Loucy (cell line): ENCODE results near the gene TAS2R31.

Experiments
- H2AFZ ChIP-seq: fragments of 200-600 bp; sonication (generic); 2 replicates; pipeline ENCODE4 v1.6.0; 2016; ENCODE audit warnings: antibody characterized with exemption, mild to moderate bottlenecking, low read length, moderate library complexity
- H3F3A ChIP-seq: fragments of 200-600 bp; 2 replicates; pipeline ENCODE4 v1.6.0; 2016; ENCODE audit warnings: antibody characterized with exemption, low read depth, mild to moderate bottlenecking
- H3K27me3 ChIP-seq: fragments of 200-600 bp; sonication (generic); 2 replicates; pipeline ENCODE4 v1.6.1; 2014; ENCODE audit warnings: low read length, mild to moderate bottlenecking; ENCODE audit not compliant: insufficient read depth, poor library complexity, severe bottlenecking
- H3K36me3 ChIP-seq: fragments of 200-600 bp; sonication (generic); 2 replicates; pipeline ENCODE4 v1.6.1; 2016; ENCODE audit warnings: low read length; ENCODE audit not compliant: insufficient read depth
- H3K4me1 ChIP-seq: fragments of 200-600 bp; sonication (generic); 2 replicates; pipeline ENCODE4 v1.5.1; 2014; ENCODE audit warnings: low read length, mild to moderate bottlenecking; ENCODE audit not compliant: insufficient read depth, poor library complexity, severe bottlenecking
- H3K4me2 ChIP-seq: fragments of 200-600 bp; sonication (generic); 2 replicates; pipeline ENCODE4 v1.6.0; 2014; ENCODE audit warnings: antibody characterized with exemption, low read length, low read depth, mild to moderate bottlenecking; ENCODE audit not compliant: poor library complexity, severe bottlenecking
- H3K4me3 ChIP-seq: fragments of 200-600 bp; sonication (generic); 2 replicates; pipeline ENCODE4 v1.5.1; 2014; ENCODE audit warnings: low read length, mild to moderate bottlenecking, mixed read lengths; ENCODE audit not compliant: poor library complexity, severe bottlenecking
- H3K79me2 ChIP-seq: fragments of 200-600 bp; sonication (generic); 2 replicates; pipeline ENCODE4 v1.6.1; 2014; ENCODE audit warnings: low read length; ENCODE audit not compliant: insufficient read depth
- H3K9ac ChIP-seq: fragments of 200-600 bp; sonication (generic); 2 replicates; pipeline ENCODE4 v1.6.0; 2014; ENCODE audit warnings: mild to moderate bottlenecking, low read depth, low read length, moderate library complexity; ENCODE audit not compliant: poor library complexity, severe bottlenecking
- H3K9me2 ChIP-seq: fragments of 200-600 bp; sonication (generic); replicated peaks from 2 replicates; pipeline ENCODE4 v1.6.1; 2016; ENCODE audit warnings: low read depth, low read length, mixed read lengths
- H3K9me3 ChIP-seq: fragments of 200-600 bp; sonication (generic); 2 replicates; pipeline ENCODE4 v1.6.1; 2014; ENCODE audit warnings: mild to moderate bottlenecking, antibody characterized with exemption, low read length, low read depth; ENCODE audit not compliant: insufficient read depth
- H4K20me1 ChIP-seq: fragments of 200-600 bp; sonication (generic); 2 replicates; pipeline ENCODE4 v1.6.0; 2014; ENCODE audit warnings: antibody characterized with exemption, low read length, mild to moderate bottlenecking; ENCODE audit not compliant: insufficient read depth, poor library complexity, severe bottlenecking
- EZH2phosphoT487 ChIP-seq: fragments of 200-600 bp; IDR thresholded peaks from 2 replicates; pipeline ENCODE4 v1.6.1; 2018; ENCODE audit warnings: antibody characterized with exemption, mild to moderate bottlenecking, moderate library complexity, borderline replicate concordance
- TF ChIP-seq, protein P1 (sequence below): fragments of 200-600 bp; sonication (generic); conservative IDR thresholded peaks from 2 replicates; pipeline ENCODE4 v1.5.1; 2014; ENCODE audit warnings: mild to moderate bottlenecking, antibody characterized with exemption, low read length

Gene TAS2R31

DNA sequence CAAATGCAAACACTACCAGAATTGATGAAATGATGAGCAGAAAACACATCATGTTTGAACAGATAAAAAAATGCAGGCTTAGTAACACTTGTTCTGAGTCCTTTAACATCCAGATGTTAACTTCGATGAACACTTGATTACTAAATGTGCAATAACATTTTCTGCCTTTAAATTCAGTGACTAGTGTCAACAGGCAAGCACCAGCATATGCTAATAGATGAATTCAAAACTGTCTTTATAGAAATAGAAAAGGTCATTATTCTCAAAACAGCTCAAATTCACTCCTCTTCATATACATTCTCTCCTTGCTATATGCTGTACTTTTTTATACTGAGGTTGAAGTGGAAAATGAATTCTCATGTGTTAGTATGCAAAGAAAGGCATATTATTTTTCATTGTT, 8.7 kb downstream of the TAS2R31 start, which contains the start of gene TAS2R19:
TSS of gene TAS2R19 (minus strand) at position 101 of the 400 bp plus-strand sequence. CDS start at position 52, 49 bp downstream.
- no peak within 1 kb of the TSS for H3K4me2 ChIP-seq
- no peaks in the 10 kb centered on the region for H3K36me3 ChIP-seq
- no peaks in the 10 kb centered on the region for H3K79me2 ChIP-seq
- TF ChIP-seq, protein P1, sequence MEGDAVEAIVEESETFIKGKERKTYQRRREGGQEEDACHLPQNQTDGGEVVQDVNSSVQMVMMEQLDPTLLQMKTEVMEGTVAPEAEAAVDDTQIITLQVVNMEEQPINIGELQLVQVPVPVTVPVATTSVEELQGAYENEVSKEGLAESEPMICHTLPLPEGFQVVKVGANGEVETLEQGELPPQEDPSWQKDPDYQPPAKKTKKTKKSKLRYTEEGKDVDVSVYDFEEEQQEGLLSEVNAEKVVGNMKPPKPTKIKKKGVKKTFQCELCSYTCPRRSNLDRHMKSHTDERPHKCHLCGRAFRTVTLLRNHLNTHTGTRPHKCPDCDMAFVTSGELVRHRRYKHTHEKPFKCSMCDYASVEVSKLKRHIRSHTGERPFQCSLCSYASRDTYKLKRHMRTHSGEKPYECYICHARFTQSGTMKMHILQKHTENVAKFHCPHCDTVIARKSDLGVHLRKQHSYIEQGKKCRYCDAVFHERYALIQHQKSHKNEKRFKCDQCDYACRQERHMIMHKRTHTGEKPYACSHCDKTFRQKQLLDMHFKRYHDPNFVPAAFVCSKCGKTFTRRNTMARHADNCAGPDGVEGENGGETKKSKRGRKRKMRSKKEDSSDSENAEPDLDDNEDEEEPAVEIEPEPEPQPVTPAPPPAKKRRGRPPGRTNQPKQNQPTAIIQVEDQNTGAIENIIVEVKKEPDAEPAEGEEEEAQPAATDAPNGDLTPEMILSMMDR, result no peak
- TF ChIP-seq EZH2phosphoT487, result no peak
- no peaks in the 10 kb centered on the region for H3K4me1 ChIP-seq
- H3K9me3 ChIP-seq, result no peaks in the 10 kb centered on the region; the same call in 1 of the 2 replicates
- H3K9ac ChIP-seq, result no peak within 1 kb of the TSS
- H4K20me1 ChIP-seq, result no peaks in the 10 kb centered on the region
- H3K4me3 ChIP-seq, result no peak within 1 kb of the TSS
- H3K27me3 ChIP-seq, result no peaks in the 10 kb centered on the region
- H2AFZ ChIP-seq, result no peak within 1 kb of the TSS
- no peaks in the 10 kb centered on the region for H3K9me2 ChIP-seq
- no peaks in the 10 kb centered on the region for H3F3A ChIP-seq

DNA sequence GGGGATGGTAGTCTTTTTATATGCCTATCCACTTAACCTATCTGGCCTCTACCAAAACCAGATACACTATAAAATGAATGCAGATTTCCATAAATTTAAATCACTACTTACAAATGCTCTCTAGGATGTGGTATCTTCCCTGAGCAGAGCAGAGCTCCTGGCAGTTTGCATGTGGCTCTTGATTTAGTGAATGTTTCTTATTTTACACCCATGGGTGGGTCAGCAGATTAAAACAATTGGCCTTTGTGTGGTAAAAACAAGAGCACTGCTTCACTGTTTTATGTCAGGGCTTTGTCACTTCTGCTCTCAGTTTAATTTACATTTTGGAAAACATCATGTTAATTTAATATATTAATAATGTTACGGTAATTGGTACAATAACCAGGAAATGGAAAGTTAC, 14.3 kb downstream of the TAS2R31 start:
- H3K9me3 ChIP-seq, result no peaks in the 10 kb centered on the region
- H3K4me3 ChIP-seq, result no peak overlapping the region
- H3K79me2 ChIP-seq, result no peaks in the 10 kb centered on the region
- no peaks in the 10 kb centered on the region for H3K27me3 ChIP-seq
- no peaks in the 10 kb centered on the region for H3K9me2 ChIP-seq
- no peaks in the 10 kb centered on the region for H3K4me1 ChIP-seq
- no peaks in the 10 kb centered on the region for H4K20me1 ChIP-seq
- H3K4me2 ChIP-seq, result no peak overlapping the region
- no peak for TF ChIP-seq EZH2phosphoT487
- TF ChIP-seq, protein P1, result no peak
- H3K36me3 ChIP-seq, result no peaks in the 10 kb centered on the region
- no peak overlapping the region for H3K9ac ChIP-seq
- H3F3A ChIP-seq, result no peaks in the 10 kb centered on the region
- no peak overlapping the region for H2AFZ ChIP-seq

DNA sequence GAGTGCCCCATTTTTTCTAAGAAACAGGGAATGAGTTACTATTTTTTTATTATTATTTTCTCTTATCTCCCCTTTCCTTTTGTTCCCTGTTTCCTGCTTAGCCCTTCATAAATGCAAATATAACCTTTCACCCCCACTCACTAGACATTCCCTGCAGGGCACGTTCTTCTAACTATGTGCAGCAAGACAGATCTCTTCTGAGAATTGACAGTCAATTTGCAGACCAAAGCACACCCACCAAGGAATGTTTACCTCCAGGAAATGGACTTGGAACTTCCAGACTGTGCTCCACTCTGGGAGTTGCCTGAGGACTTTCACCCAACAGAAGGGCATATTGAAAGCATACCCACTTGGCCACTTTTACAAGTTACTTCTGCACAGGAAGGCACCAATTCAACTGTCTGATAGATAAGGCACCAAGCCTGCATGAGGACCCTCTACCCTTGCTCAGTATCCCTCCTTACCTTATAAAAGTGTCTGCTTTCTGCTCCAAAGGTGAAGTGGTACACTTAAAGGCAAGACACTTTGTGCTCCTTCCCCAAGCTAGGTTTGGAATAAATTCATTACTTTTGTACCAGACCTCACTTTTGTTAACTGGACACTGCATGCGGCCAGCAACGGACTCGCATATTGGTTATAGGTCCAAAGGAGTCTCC, 15.3 kb downstream of the TAS2R31 start:
- H3K9me2 ChIP-seq, result no peaks in the 10 kb centered on the region

More for the DNA sequence above, 15.3 kb downstream of the TAS2R31 start:
- H3K79me2 ChIP-seq, result no peaks in the 10 kb centered on the region
- TF ChIP-seq, protein P1, result no peak
- H4K20me1 ChIP-seq, result no peaks in the 10 kb centered on the region
- H2AFZ ChIP-seq, result no peak overlapping the region
- H3K36me3 ChIP-seq, result no peaks in the 10 kb centered on the region
- H3K4me3 ChIP-seq, result no peak overlapping the region
- H3K27me3 ChIP-seq, result no peaks in the 10 kb centered on the region
- no peaks in the 10 kb centered on the region for H3K9me3 ChIP-seq
- H3K4me1 ChIP-seq, result no peaks in the 10 kb centered on the region
- H3K4me2 ChIP-seq, result no peak overlapping the region
- no peak overlapping the region for H3K9ac ChIP-seq
- H3F3A ChIP-seq, result no peaks in the 10 kb centered on the region
